ENCODE results near the gene CHST13.
"Not testable (repeated sequence)": the region's sequence is repeated elsewhere in the genome, so short reads cannot be mapped to it uniquely, and the experiment has no call there.

The CHST13 gene

GRCh38 chr3:126527455-126528211 is 3.7 kb downstream of the CHST13 start:
- no peak for DNase-seq

GRCh38 chr3:126528419-126528799 is 4.5 kb downstream of the CHST13 start:
- DNase-seq: no peak

- no peak for DNase-seq
Measured at GRCh38 chr3:126528800-126529541, 5.0 kb downstream of the CHST13 start.

- DNase-seq: no peak
Measured at GRCh38 chr3:126529585-126530170, 5.7 kb downstream of the CHST13 start.

- DNase-seq: no peak
Measured at GRCh38 chr3:126530171-126531050, 6.5 kb downstream of the CHST13 start.

- DNase-seq: no peak
Measured at GRCh38 chr3:126531051-126531330, 7.0 kb downstream of the CHST13 start.

- DNase-seq: no peak
Measured at GRCh38 chr3:126533506-126533905, 9.6 kb downstream of the CHST13 start.

- not testable (repeated sequence) for DNase-seq
Measured at GRCh38 chr3:126534716-126535115, 10.8 kb downstream of the CHST13 start.

GRCh38 chr3:126535636-126536035 is 11.7 kb downstream of the CHST13 start:
- no peak for DNase-seq

- no peak for DNase-seq
Measured at GRCh38 chr3:126536126-126536525, 12.2 kb downstream of the CHST13 start.

- DNase-seq: no peak
Measured at GRCh38 chr3:126537116-126537729, 13.3 kb downstream of the CHST13 start.

GRCh38 chr3:126537730-126538281 is 13.9 kb downstream of the CHST13 start:
- no peak for DNase-seq

- DNase-seq: peak; percentile 7
Measured at GRCh38 chr3:126538316-126538715, 14.4 kb downstream of the CHST13 start.

- DNase-seq: peak; percentile 8
Measured at GRCh38 chr3:126538966-126539365, 15.0 kb downstream of the CHST13 start.

- no peak for DNase-seq
Measured at GRCh38 chr3:126539558-126540250, 15.7 kb downstream of the CHST13 start.

GRCh38 chr3:126540342-126540849 is 16.4 kb downstream of the CHST13 start:
- DNase-seq: peak; percentile 86

GRCh38 chr3:126540951-126541627 is 17.1 kb downstream of the CHST13 start:
- peak; percentile 44 for DNase-seq

GRCh38 chr3:126541628-126542339 is 17.8 kb downstream of the CHST13 start:
- DNase-seq: peak; percentile 9

GRCh38 chr3:126542340-126543241 is 18.6 kb downstream of the CHST13 start:
- DNase-seq: peak; percentile 37

Measured in 8988T (cell line).